ENCODE measurements around the gene RXRG. TPM values are rescaled to one million over a fixed set of nuclear protein-coding genes. Genes with fewer than 3 reads are reported as not detected.
A peak's percentile ranks its signal among the peaks of the same experiment; 100 is the strongest.

RXRG gene
- total RNA-seq, 1 experiment from 2014 or later = not detected

- Histone ChIP-seq H3K9ac (ENCODE audit: low read length) (no peak overlapping the region), H3K9me2 (replicated peaks; ENCODE audit: low read length) (no peaks in the 10 kb centered on the region), H3K79me2 (ENCODE audit: low read length) (no peaks in the 10 kb centered on the region), H3K4me3 (ENCODE audit: low read length) (no peak overlapping the region), H3K4me2 (ENCODE audit: low read length) (no peak overlapping the region), H4K20me1 (ENCODE audit: low read length) (no peaks in the 10 kb centered on the region), H2AFZ (ENCODE audit: low read length) (no peak overlapping the region), H3F3A (ENCODE audit: low read length, unreplicated experiment) (no peaks in the 10 kb centered on the region), H3K4me1 (ENCODE audit: insufficient read depth, low read length) (peaks cover 11% of the 10 kb centered on the region), H3K27me3 (ENCODE audit: low read length) (peaks cover 19% of the 10 kb centered on the region), H3K27ac (ENCODE audit: low read length) (no peak overlapping the region), H3K36me3 (ENCODE audit: low read depth, low read length) (no peaks in the 10 kb centered on the region), H3K9me3 (ENCODE audit: low read length) (no peaks in the 10 kb centered on the region)
- ChIA-PET CTCF (interaction anchor here (0.6 kb wide), 1 partner anchor 19 kb away, joined by 3 read pairs; no protein-coding TSS in a partner anchor), POLR2A (ENCODE audit: unreplicated experiment) (no interaction called here)
- no peak for TF ChIP-seq CTCF (conservative IDR thresholded peaks at IDR 0.05; ENCODE audit: low read depth, low read length)
- no peak for TF ChIP-seq EZH2 (IDR thresholded peaks at IDR 0.05; ENCODE audit: low read length, unreplicated experiment)
- TF ChIP-seq EZH2phosphoT487 (IDR thresholded peaks at IDR 0.05; ENCODE audit: borderline replicate concordance, low read length) = no peak
- BruUV-seq (replicated peaks) = no TSS peak
- ATAC-seq = no peak
- intact Hi-C loops (cut with micrococcal nuclease) = no loop called here
- DNase-seq = no peak
Observed at GRCh38 chr1:165383599-165384405, 61.1 kb downstream of the RXRG start.

- ATAC-seq (peak; percentile 91), DNase-seq (peak; percentile 70)
- H3K27me3 ChIP-seq (ENCODE audit: low read length) = peaks cover 13% of the 10 kb centered on the region; the same call in 1 of the 2 replicates
- H3K9ac ChIP-seq (ENCODE audit: low read length) = no peak overlapping the region
- H3K79me2 ChIP-seq (ENCODE audit: low read length) = no peaks in the 10 kb centered on the region
- BruUV-seq (replicated peaks) = no TSS peak
- H3K9me2 ChIP-seq (replicated peaks; ENCODE audit: low read length) = no peaks in the 10 kb centered on the region
- POLR2A ChIA-PET (ENCODE audit: unreplicated experiment) = no interaction called here
- intact Hi-C loops (cut with micrococcal nuclease) = no loop called here
- no peaks in the 10 kb centered on the region for H4K20me1 ChIP-seq (ENCODE audit: low read length)
- H3K4me2 ChIP-seq (ENCODE audit: low read length) = peak overlapping the region; percentile 11; the same call in 1 of the 2 replicates
- no peak overlapping the region for H3K4me3 ChIP-seq (ENCODE audit: low read length)
- no peaks in the 10 kb centered on the region for H3K9me3 ChIP-seq (ENCODE audit: low read length)
- peak overlapping the region; percentile 29; the same call in 1 of the 2 replicates for H3K27ac ChIP-seq (ENCODE audit: low read length)
- H3K4me1 ChIP-seq (ENCODE audit: insufficient read depth, low read length) = peaks cover 11% of the 10 kb centered on the region
- TF ChIP-seq CTCF (conservative IDR thresholded peaks at IDR 0.05; ENCODE audit: low read depth, low read length) (no peak), EZH2phosphoT487 (IDR thresholded peaks at IDR 0.05; ENCODE audit: borderline replicate concordance, low read length) (no peak), EZH2 (IDR thresholded peaks at IDR 0.05; ENCODE audit: low read length, unreplicated experiment) (no peak)
- no peaks in the 10 kb centered on the region for H3F3A ChIP-seq (ENCODE audit: low read length, unreplicated experiment)
- no peak overlapping the region for H2AFZ ChIP-seq (ENCODE audit: low read length)
- no peaks in the 10 kb centered on the region for H3K36me3 ChIP-seq (ENCODE audit: low read depth, low read length)
- CTCF ChIA-PET = interaction anchor here (0.6 kb wide), 1 partner anchor 20 kb away, joined by 3 read pairs; no protein-coding TSS in a partner anchor
Observed at GRCh38 chr1:165383067-165383466, 61.9 kb downstream of the RXRG start.
